Chondrocyte (in vitro differentiated cells): Measurements from ENCODE around the gene TRIB2. TPM values are rescaled to one million over a fixed set of nuclear protein-coding genes. Genes with fewer than 3 reads are reported as not detected.

Source experiments
- DNase-seq: peaks from one replicate; pipeline ENCODE4 v3.0.0; 2021; ENCODE audit warnings: mixed read lengths, low spot score
- H3K27ac Mint-ChIP-seq: one replicate; pipeline ENCODE4 v1.8.0; 2021; ENCODE audit warnings: mild to moderate bottlenecking, moderate library complexity, mixed read lengths; ENCODE audit not compliant: unreplicated experiment
- H3K27me3 Mint-ChIP-seq: 2 replicates; pipeline ENCODE4 v1.8.0; 2021; ENCODE audit warnings: low read depth, mixed read lengths
- H3K36me3 Mint-ChIP-seq: 2 replicates; pipeline ENCODE4 v1.8.0; 2021; ENCODE audit warnings: low read depth, mixed read lengths
- H3K4me1 Mint-ChIP-seq: 2 replicates; pipeline ENCODE4 v1.8.0; 2021; ENCODE audit warnings: low read depth, mild to moderate bottlenecking, mixed read lengths
- H3K4me3 Mint-ChIP-seq: one replicate; pipeline ENCODE4 v1.8.0; 2021; ENCODE audit warnings: mild to moderate bottlenecking, moderate library complexity, mixed read lengths; ENCODE audit not compliant: unreplicated experiment
- H3K9me3 Mint-ChIP-seq: 2 replicates; pipeline ENCODE4 v1.8.0; 2021; ENCODE audit warnings: low read depth, mixed read lengths
- total RNA-seq: library from RNA; stranded (reverse); gene quantifications from 3 replicates; pipeline ENCODE4 v1.2.1, GENCODE V29; 2021
- TF ChIP-seq, protein P1 (sequence below): fragments of 200-600 bp; sonication (generic); IDR thresholded peaks from 2 replicates; pipeline ENCODE4 v1.5.0; 2021; ENCODE audit warnings: antibody characterized with exemption, mild to moderate bottlenecking, moderate library complexity

Gene TRIB2
- total RNA-seq, 1 donor from 2014 or later, result 37.5 TPM

- no peaks in the 10 kb centered on the region for H3K36me3 Mint-ChIP-seq
- no peak for DNase-seq
- H3K4me1 Mint-ChIP-seq, result peaks cover 32% of the 10 kb centered on the region
- no peaks in the 10 kb centered on the region for H3K27me3 Mint-ChIP-seq
- peak overlapping the region; percentile 79 for H3K27ac Mint-ChIP-seq
- H3K9me3 Mint-ChIP-seq, result peaks cover 4% of the 10 kb centered on the region
- TF ChIP-seq, protein P1, sequence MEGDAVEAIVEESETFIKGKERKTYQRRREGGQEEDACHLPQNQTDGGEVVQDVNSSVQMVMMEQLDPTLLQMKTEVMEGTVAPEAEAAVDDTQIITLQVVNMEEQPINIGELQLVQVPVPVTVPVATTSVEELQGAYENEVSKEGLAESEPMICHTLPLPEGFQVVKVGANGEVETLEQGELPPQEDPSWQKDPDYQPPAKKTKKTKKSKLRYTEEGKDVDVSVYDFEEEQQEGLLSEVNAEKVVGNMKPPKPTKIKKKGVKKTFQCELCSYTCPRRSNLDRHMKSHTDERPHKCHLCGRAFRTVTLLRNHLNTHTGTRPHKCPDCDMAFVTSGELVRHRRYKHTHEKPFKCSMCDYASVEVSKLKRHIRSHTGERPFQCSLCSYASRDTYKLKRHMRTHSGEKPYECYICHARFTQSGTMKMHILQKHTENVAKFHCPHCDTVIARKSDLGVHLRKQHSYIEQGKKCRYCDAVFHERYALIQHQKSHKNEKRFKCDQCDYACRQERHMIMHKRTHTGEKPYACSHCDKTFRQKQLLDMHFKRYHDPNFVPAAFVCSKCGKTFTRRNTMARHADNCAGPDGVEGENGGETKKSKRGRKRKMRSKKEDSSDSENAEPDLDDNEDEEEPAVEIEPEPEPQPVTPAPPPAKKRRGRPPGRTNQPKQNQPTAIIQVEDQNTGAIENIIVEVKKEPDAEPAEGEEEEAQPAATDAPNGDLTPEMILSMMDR, result no peak
- no peak overlapping the region for H3K4me3 Mint-ChIP-seq
Observed at GRCh38 chr2:12700989-12701388, 15.7 kb upstream of the TRIB2 start.

GRCh38 chr2:12701786-12702167, 15.0 kb upstream of the TRIB2 start:
- H3K4me1 Mint-ChIP-seq, result peaks cover 32% of the 10 kb centered on the region
- TF ChIP-seq, protein P1, result no peak
- H3K27ac Mint-ChIP-seq, result peak overlapping the region; percentile 82
- peaks cover 4% of the 10 kb centered on the region for H3K9me3 Mint-ChIP-seq
- H3K36me3 Mint-ChIP-seq, result no peaks in the 10 kb centered on the region
- H3K4me3 Mint-ChIP-seq, result no peak overlapping the region
- DNase-seq, result no peak
- H3K27me3 Mint-ChIP-seq, result no peaks in the 10 kb centered on the region

DNA sequence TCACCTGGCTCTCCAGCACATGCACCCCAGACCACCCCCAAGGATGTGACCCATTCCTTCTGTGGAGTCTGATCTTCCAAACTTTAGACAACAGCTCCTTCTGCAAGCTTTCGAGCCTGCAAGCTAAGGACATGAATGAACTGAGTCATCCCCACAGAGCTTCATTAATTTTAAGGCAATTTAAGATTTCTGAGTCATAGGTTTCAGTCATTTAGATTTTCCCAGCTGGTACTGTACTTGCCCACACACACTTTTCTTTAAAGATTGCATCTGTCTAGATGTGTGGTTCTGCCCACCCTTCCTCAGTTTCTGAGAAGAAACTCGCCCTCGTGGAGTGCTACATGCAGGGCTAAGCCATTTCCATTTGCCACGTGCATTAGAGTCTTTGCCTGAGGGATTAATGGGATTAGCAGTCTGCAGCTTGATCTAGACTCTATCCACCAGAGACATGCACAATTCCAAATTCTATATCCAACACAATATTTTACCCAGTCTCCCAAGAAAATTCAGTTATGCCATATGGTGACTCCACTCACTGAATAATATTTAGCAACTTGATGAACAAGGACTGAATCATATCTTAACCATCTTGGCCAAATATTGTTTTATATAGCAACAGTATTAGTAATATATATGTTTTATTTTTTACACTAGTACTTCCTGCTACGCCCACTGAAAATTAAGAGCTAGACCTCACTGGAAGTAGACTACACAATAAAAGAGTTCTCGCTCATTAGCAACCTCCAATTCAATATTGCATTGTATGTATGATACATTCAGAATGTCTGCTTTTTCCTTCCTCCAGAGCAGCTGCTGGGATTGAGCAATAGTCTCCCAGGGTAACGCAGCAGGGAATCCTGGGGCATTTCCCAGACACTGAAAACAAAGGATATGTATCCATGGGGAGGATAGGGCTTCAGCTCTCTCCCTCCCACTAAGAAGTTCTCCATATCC, 14.3 kb upstream of the TRIB2 start:
- Mint-ChIP-seq H3K36me3 (no peaks in the 10 kb centered on the region), H3K9me3 (peaks cover 4% of the 10 kb centered on the region), H3K27ac (peak overlapping the region; percentile 82), H3K27me3 (no peaks in the 10 kb centered on the region), H3K4me1 (peaks cover 32% of the 10 kb centered on the region), H3K4me3 (no peak overlapping the region)
- TF ChIP-seq, protein P1, result no peak
- no peak for DNase-seq

DNA sequence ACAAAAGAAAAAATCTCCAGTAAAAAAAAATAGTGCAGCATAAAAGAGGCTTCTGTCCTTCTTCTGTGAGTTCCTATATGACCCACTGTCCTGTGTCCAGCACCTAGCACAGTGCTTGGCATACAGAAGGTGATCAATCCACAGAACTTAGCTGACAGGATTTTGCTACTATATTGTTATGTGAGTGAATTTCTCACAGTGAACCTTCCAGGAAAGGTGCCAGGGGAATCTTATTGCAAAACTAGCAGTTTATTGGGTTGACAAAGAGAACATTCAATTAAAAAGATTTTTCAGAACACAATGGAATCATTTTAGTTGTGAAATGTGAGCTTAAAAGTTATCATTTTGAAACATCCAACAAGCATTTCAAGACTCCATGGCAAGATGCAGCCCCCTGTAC, 12.4 kb upstream of the TRIB2 start:
- DNase-seq, result no peak
- peaks cover 4% of the 10 kb centered on the region for H3K9me3 Mint-ChIP-seq
- peaks cover 32% of the 10 kb centered on the region for H3K4me1 Mint-ChIP-seq
- H3K27ac Mint-ChIP-seq, result no peak overlapping the region
- TF ChIP-seq, protein P1, result no peak
- no peak overlapping the region for H3K4me3 Mint-ChIP-seq
- no peaks in the 10 kb centered on the region for H3K36me3 Mint-ChIP-seq
- no peaks in the 10 kb centered on the region for H3K27me3 Mint-ChIP-seq

DNA sequence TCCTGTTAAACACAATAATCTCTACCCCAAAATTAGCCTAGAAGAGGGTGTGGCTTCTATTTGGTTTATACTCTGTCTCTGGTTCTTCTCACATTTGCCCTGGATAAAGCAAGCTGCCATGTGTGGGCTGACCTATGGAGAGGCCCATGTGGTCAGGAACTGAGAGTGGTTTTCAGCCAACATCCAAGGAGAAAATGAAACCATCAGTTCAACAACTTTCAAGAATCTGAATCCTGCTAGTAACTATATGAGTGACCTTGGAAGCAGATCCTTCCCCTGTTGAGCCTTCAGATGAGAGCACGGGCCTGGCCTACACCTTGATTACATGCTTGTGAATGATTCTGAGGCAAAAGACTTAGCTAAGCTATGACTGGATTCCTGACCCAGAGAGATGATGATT, 11.5 kb upstream of the TRIB2 start:
- Mint-ChIP-seq H3K27ac (no peak overlapping the region), H3K4me1 (peaks cover 31% of the 10 kb centered on the region), H3K4me3 (no peak overlapping the region), H3K9me3 (peaks cover 4% of the 10 kb centered on the region), H3K27me3 (no peaks in the 10 kb centered on the region), H3K36me3 (no peaks in the 10 kb centered on the region)
- no peak for DNase-seq
- TF ChIP-seq, protein P1, result no peak
